H1 (cell line): Measurements from ENCODE around the gene UPF1. TPM values are rescaled to one million over a fixed set of nuclear protein-coding genes. Genes with fewer than 3 reads are reported as not detected.

ENCODE experiments used
- ASH2L ChIP-seq: fragments of 200-600, 300-600 bp; sonication (generic); IDR thresholded peaks from one replicate; pipeline ENCODE4 v1.7.1; 2017; ENCODE audit warnings: low read length
- ATF3 ChIP-seq: IDR thresholded peaks from 2 replicates; pipeline ENCODE4 v1.6.1; 2011; ENCODE audit warnings: low read depth, mild to moderate bottlenecking, low read length; ENCODE audit not compliant: insufficient read depth
- BACH1 ChIP-seq: IDR thresholded peaks from 2 replicates; pipeline ENCODE4 v1.6.1; 2012; ENCODE audit warnings: low read length, improper control_type of control experiment
- CBX5 ChIP-seq: fragments of 300-800, 300-1000 bp; sonication (generic); IDR thresholded peaks from 2 replicates; pipeline ENCODE4 v1.7.1; 2016; ENCODE audit warnings: antibody characterized with exemption, low read length, low read depth
- MAFK ChIP-seq: IDR thresholded peaks from 2 replicates; pipeline ENCODE4 v1.6.1; 2012; ENCODE audit warnings: low read depth, mild to moderate bottlenecking, improper control_type of control experiment, low read length
- NANOG ChIP-seq: IDR thresholded peaks from 2 replicates; pipeline ENCODE4 v1.6.1; 2011; ENCODE audit warnings: low read length, low read depth, mild to moderate bottlenecking, inconsistent platforms; ENCODE audit not compliant: insufficient read depth, poor library complexity, severe bottlenecking
- polyA plus RNA-seq, 7 experiments: library from polyadenylated mRNA; depleted of rRNA in 3 of 7; stranded (reverse) in 5 of 7; unstranded in 2 of 7; fragments of >200 nt in 5 of 7; fragments of 200-250 nt in 2 of 7; gene quantifications; 1 replicate in 5 of 7; 2 replicates in 1 of 7; 4 replicates in 1 of 7; pipeline versions ENCODE4 v1.2.1 to v1.2.3, GENCODE V29; 2011 to 2013; ENCODE audit warnings: missing spikeins in 2 of 7, mixed read lengths in 2 of 7
- total RNA-seq: library from RNA; stranded (reverse); fragmentation: NEBNext Ultra II Directional; extraction: Animal tissue kit (Norgen Biotek cat#: 25700); gene quantifications from 2 replicates; pipeline ENCODE4 v1.2.1, GENCODE V29; 2021
- TF ChIP-seq, protein P1 (sequence below): fragments of 300-600 bp; sonication (generic); IDR thresholded peaks from 2 replicates; pipeline ENCODE4 v1.7.1; 2012; ENCODE audit warnings: low read length, moderate library complexity, mild to moderate bottlenecking, inconsistent platforms; ENCODE audit not compliant: insufficient replicate concordance

UPF1 gene
- total and polyA plus RNA-seq, 2 of the 8 experiments (the other 6 are each of a cell fraction or from before 2014, with no cell fraction given): 46.4 to 62.0 TPM

- TF ChIP-seq, protein P1, sequence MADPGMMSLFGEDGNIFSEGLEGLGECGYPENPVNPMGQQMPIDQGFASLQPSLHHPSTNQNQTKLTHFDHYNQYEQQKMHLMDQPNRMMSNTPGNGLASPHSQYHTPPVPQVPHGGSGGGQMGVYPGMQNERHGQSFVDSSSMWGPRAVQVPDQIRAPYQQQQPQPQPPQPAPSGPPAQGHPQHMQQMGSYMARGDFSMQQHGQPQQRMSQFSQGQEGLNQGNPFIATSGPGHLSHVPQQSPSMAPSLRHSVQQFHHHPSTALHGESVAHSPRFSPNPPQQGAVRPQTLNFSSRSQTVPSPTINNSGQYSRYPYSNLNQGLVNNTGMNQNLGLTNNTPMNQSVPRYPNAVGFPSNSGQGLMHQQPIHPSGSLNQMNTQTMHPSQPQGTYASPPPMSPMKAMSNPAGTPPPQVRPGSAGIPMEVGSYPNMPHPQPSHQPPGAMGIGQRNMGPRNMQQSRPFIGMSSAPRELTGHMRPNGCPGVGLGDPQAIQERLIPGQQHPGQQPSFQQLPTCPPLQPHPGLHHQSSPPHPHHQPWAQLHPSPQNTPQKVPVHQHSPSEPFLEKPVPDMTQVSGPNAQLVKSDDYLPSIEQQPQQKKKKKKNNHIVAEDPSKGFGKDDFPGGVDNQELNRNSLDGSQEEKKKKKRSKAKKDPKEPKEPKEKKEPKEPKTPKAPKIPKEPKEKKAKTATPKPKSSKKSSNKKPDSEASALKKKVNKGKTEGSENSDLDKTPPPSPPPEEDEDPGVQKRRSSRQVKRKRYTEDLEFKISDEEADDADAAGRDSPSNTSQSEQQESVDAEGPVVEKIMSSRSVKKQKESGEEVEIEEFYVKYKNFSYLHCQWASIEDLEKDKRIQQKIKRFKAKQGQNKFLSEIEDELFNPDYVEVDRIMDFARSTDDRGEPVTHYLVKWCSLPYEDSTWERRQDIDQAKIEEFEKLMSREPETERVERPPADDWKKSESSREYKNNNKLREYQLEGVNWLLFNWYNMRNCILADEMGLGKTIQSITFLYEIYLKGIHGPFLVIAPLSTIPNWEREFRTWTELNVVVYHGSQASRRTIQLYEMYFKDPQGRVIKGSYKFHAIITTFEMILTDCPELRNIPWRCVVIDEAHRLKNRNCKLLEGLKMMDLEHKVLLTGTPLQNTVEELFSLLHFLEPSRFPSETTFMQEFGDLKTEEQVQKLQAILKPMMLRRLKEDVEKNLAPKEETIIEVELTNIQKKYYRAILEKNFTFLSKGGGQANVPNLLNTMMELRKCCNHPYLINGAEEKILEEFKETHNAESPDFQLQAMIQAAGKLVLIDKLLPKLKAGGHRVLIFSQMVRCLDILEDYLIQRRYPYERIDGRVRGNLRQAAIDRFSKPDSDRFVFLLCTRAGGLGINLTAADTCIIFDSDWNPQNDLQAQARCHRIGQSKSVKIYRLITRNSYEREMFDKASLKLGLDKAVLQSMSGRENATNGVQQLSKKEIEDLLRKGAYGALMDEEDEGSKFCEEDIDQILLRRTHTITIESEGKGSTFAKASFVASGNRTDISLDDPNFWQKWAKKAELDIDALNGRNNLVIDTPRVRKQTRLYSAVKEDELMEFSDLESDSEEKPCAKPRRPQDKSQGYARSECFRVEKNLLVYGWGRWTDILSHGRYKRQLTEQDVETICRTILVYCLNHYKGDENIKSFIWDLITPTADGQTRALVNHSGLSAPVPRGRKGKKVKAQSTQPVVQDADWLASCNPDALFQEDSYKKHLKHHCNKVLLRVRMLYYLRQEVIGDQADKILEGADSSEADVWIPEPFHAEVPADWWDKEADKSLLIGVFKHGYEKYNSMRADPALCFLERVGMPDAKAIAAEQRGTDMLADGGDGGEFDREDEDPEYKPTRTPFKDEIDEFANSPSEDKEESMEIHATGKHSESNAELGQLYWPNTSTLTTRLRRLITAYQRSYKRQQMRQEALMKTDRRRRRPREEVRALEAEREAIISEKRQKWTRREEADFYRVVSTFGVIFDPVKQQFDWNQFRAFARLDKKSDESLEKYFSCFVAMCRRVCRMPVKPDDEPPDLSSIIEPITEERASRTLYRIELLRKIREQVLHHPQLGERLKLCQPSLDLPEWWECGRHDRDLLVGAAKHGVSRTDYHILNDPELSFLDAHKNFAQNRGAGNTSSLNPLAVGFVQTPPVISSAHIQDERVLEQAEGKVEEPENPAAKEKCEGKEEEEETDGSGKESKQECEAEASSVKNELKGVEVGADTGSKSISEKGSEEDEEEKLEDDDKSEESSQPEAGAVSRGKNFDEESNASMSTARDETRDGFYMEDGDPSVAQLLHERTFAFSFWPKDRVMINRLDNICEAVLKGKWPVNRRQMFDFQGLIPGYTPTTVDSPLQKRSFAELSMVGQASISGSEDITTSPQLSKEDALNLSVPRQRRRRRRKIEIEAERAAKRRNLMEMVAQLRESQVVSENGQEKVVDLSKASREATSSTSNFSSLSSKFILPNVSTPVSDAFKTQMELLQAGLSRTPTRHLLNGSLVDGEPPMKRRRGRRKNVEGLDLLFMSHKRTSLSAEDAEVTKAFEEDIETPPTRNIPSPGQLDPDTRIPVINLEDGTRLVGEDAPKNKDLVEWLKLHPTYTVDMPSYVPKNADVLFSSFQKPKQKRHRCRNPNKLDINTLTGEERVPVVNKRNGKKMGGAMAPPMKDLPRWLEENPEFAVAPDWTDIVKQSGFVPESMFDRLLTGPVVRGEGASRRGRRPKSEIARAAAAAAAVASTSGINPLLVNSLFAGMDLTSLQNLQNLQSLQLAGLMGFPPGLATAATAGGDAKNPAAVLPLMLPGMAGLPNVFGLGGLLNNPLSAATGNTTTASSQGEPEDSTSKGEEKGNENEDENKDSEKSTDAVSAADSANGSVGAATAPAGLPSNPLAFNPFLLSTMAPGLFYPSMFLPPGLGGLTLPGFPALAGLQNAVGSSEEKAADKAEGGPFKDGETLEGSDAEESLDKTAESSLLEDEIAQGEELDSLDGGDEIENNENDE: no peak
- no peak for TF ChIP-seq ATF3
- no peak for TF ChIP-seq BACH1
- TF ChIP-seq NANOG: no peak
- no peak for TF ChIP-seq MAFK
- no peak for TF ChIP-seq ASH2L
- TF ChIP-seq CBX5: no peak
Measured at GRCh38 chr19:18876865-18877264, 45.1 kb downstream of the UPF1 start (continued).
